MM.1S (cell line): ENCODE data around the gene BMERB1.

Source experiments
- CTCF ChIP-seq: fragments of 300-600 bp; sonication (generic); IDR thresholded peaks from 2 replicates; pipeline ENCODE4 v1.5.1; 2016; ENCODE audit warnings: antibody characterized with exemption, low read length, mixed read lengths
- EZH2 ChIP-seq: fragments of 300-600 bp; sonication (generic); optimal IDR thresholded peaks from 2 replicates; pipeline ENCODE3; 2017; ENCODE audit warnings: low read depth, mild to moderate bottlenecking, antibody characterized with exemption, low read length, mixed read lengths

DNA sequence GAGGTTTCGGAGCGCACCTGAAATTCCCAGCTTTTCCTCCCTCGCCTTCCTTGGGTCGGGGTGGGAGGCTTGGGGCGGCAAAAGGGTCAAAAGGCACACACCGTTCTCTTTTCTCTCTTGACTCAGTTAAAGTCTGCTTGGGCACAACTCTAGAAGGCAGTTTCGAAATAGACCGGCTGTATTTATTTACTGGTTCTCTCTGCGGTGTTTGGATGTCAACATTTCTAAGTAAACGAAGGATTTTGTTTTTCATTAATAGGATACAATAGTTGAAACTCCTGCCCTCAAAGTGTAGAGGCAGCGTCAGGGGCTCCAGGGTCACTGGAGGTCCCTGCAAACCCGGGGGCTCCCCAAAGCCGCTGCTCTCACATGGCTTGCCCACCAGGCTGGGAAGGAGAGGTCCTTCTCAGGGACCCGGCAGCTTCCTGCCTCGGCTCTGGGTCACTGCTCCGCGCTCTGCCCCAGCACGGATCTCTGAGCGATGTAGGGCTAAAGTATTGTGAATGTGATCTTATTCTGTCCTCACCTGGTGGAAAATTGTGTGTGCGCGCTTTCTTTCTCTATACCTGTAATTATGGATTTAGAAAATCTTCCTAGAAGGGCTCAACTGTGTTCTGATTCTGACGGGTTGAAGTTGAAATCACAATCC lies 952 bp downstream of the BMERB1 start:
- TF ChIP-seq EZH2 (no peak), CTCF (no peak)
